Hematopoietic multipotent progenitor cell treated with erythropoietin and hydrocortisone succinate and interleukin-3 and kit ligand, for 6 days (in vitro differentiated cells): ENCODE measurements around the gene GPR137C.

ENCODE experiments used
- DNase-seq: peaks from one replicate; pipeline ENCODE4 v3.0.0-alpha.2; 2015

GPR137C gene

DNA sequence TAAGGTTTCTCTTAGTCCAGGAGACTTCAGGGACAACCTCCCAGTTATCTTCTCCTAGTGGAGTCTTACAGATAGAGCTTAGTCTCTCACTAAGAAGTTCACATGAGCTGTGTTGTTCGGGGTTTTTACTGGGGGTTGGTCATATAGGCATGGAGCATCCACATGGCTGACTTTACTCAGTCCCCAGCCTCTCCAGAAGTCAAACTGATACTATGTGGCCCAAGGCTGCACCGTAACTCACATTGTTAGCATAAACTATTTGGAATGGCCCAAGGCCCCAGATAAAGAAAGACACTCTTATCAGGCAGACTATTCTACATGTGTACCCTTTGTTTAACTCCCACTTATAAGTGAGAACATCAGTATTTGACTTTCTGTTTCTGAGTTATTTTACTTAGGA, 23.2 kb downstream of the GPR137C start:
- DNase-seq = no peak

DNA sequence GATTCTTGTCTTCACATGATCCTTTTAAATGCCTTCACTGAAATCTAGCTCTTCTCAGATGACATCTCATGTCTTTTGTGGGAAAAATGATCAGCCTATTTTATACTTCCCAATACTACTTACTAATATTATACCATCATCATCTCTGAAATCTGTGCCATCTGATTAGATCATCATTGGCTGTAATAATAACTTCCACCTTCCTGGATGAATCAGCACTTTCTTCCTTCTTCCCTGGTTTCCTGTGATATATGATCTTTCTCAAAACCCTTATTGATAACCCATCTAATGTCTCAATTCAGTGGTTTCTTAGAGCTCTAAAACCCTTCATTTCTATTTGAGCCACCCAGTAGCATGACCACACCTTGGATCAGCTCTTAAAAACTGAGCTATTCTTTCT, 30.9 kb downstream of the GPR137C start:
- DNase-seq = no peak

DNA sequence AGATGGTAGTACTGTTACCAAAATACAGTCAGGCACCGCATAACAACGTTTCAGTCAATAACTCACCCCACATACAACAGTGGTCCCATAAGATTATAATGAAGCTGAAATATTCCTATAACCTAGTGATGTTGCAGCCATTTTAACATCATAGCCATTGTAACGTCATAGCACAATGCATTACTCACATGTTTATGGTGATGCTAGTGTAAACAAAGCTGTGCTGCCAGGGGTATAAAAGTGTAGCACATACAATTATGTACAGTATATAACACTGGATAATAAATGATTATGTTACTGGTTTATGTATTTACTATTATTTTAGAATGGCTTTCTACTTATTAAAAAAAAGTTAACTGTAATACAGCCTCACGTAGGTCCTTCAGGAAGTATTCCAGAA, 37.0 kb downstream of the GPR137C start:
- no peak for DNase-seq

DNA sequence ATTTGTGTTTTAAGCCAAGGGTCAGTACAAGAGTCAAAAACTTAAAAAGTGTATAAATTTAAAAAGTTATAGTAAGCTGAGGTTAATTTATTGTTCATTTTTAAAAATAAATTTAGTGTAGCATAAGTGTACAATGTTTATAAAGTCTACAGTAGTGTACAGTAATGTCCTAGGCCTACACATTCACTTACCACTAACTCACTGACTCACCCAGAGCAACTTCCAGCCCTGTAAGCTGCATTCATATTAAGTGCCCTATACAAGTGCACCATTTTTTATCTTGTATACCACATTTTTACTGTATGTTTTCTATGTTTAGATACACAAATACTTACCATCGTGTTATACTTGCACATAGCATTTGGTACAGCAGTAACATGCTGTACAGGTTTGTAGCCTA, 37.7 kb downstream of the GPR137C start:
- no peak for DNase-seq

DNA sequence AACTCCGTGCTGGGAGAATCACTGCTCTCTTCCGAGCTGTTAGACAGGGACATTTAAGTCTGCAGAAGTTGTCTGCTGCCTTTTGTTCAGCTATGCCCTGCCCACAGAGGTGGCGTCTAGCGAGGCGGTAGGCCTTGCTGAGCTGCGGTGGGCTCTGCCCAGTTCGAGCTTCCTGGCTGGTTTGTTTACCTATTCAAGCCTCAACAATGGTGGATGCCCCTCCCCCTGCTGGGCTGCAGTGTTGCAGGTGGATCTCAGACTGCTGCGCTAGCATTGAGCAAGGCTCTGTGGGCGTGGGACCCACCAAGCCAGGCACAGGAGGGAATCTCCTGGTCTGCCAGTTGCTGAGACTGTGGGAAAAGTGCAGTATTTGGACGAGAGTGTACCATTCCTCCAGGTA, 43.7 kb downstream of the GPR137C start:
- DNase-seq = no peak

DNA sequence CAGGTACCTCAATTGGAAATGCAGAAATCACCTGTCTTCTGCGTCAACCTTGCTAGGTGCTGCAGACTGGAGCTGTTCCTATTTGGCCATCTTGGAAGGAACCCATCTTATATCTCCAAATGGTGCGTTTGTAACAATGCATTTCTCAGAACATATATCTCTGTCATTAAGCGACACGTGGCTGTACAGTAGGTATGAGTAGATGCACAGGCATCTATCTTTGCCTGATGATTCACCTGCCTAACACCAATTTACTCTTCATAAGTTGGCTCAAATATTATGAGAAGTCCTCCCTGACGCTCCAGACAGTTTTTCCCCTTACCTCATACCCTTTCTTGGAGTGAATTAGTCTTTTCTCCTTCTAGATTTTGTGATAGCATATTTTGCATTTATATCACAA, 44.2 kb downstream of the GPR137C start:
- DNase-seq = no peak

DNA sequence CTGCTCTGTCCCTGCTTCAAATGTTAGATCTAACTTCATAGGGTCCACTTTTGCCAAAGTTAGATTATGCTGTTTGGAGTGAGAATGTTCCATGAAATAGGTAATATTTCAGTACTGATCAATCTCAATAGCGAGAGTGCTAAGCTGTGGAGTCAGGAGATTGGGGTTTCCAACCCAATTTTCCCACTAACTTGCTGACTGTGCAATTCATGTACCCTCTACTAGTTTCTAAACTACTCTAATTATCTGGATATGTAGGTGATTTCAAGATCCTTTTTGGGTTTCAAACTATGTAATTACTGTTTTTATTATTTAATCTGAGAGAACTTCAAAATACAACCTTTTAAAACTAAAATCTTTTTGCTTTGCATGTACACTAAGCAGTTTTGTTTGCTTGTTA, 45.9 kb downstream of the GPR137C start:
- DNase-seq = no peak

DNA sequence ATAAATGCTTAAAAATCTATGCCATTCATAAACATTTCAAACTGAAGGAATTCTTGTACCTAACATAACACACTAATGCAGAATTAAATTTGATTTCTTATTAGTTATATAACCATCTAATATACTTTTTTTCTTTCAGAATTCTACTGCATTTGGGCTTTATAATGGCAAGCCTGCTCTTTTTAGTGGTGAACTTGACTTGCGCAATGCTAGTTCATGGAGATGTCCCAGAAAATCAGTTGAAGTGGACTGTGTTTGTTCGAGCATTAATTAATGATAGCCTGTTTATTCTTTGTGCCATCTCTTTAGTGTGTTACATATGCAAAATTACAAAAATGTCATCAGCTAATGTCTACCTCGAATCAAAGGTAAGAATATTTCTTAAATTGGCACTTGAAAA, 47.3 kb downstream of the GPR137C start:
- no peak for DNase-seq

DNA sequence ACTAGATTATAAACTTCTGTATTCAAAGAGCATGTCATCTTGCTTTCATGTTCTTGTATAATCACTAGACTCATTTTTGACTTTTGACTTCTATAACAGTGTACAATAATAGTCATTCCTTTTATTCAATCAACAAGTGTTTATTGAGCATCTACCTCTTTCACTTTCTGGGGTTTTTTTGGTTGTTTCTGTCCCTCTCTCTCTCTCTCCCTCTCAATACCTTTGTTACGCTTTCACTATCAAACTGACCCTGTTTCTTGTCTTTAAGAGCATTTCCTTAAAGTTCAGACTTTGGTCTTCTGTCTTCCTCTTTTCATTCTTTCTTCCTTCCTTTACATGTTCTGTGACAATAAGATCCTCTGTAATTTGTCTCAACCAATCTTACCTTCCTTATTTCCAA, 49.5 kb downstream of the GPR137C start:
- peak; percentile 4 for DNase-seq

DNA sequence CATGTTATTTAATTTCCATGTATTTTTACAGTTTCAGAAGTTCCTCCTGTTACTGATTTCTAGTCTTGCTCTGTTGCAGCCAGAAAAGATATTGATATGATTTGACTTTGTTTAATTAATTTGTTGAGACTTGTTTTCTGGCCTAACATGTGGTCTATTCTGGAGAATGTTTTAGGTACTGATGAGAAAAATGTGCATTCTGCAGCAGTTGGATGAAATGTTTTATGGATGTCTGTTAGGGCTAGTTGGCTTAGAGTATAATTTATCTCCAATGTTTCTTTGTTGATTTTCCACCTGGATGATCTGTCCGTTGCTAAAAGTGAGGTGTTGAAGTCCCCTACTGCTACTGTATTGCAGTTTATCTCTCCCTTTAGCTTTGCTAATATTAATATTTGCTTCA, 54.4 kb downstream of the GPR137C start:
- no peak for DNase-seq

DNA sequence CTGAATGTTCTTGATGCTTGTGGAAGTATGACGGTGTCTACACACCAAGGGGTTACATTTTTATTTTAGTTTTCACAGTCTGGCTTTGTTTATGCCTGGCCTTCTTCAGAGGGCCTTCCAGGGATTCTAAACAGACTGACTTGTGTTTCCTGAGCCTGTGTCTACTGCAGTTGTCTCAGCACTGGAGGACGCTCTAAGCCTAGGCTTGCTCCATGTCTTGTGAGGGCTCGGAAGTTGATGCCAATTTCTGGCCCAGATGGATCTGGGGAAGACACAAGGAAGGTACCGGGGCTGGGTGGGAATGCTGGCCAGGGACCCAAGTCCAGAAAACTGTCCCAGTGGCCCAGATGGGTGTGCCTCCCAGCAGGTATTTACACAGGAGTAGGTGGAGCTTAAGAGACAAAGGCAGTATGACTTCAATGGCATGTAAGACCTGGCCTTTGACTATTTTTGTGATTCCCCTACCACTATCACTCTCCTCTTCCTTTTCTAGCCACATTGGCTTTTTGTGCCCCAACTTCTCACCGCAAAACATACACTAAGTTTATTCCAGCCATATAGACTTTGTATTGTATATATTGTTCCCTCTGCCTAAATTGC, 56.9 kb downstream of the GPR137C start:
- no peak for DNase-seq

DNA sequence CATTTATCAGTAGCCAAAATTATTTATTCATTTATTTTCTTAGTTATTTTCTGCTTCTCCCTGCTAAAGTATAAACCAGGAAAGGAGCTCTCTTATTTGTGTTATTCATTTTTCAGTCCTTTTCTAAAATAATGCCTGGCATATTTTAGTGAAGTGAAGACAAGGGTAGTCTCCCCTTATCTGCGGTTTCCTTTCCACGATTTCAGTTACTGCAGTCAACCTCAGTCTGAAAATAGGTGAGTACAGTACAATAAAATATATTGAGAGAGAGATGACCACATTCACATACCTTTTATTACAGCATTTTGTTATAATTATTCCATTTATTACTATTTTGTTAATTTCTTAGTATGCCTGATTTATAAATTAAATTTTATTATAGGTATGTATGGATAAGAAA, 57.6 kb downstream of the GPR137C start:
- no peak for DNase-seq

DNA sequence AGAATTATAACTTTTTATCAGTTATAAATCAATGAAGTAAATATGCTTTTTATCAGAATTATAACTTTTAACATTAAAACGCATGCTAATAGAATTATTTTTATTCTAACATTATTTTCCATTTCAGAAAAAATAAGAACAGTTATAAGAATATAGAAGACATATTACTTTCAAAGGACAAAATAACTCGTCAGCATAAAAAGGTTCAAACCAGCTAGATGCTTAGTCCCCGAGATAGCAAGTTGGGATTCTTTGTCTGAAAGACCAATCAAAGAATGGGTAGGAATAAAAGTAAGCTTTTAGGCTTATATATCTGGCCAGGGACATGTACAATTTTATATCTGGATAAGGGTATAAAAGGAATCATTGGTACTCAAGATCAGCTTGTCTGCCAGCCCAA, 66.0 kb downstream of the GPR137C start:
- no peak for DNase-seq

DNA sequence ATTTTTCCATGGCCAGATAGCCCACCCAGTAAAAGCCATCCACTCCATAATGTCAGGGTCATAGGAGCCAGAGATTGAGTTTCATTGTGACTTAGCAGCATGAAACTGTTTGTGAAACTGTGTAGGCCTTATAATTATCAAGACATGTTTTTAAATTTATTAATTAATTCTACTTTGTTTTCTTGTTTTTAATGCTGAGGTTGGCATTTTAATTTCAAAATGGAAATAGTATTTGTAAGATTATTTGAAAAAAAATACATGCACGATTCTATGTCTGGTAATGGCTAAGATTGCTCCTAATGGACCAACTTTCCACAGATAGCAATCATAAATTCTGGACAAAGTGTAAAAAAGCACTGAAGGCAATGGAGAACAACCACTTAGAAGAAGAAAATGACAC, 67.1 kb downstream of the GPR137C start:
- no peak for DNase-seq

DNA sequence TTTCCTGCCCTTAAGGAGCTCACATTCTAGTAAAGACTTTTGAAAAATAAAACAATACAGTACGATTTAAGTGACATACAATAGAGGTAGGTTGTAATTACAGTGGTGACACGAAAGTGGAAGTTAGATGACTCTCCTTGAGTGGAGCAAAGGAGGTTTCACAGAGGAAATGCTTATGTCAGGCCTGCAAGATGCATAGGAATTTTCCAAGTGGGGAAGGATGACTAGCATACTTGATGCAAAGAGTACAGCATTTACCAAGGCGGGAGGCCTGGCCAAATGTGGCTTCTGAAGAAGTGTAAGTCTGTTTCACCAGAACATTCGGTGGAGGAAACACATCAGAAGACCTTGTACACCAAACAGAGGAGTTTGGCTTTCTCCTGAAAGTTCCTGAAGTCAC, 87.5 kb downstream of the GPR137C start:
- no peak for DNase-seq

DNA sequence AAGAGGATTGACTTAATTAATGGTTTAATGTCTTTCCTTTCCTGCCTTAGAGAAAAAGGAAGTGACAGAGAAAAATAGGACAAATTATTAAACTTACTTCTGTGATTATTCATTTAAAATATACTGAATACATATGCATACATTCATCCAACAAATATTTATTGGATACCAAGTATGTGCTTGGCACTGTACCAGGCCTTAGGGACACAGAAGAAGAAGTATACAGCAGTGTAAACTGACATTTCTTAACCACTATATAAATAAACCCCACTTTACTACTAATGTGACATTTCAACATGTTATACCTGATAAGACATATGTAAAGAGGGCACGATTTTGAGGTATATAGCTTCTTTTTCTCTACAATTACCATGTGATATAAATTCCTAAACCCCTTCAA, 89.1 kb downstream of the GPR137C start:
- DNase-seq = no peak

DNA sequence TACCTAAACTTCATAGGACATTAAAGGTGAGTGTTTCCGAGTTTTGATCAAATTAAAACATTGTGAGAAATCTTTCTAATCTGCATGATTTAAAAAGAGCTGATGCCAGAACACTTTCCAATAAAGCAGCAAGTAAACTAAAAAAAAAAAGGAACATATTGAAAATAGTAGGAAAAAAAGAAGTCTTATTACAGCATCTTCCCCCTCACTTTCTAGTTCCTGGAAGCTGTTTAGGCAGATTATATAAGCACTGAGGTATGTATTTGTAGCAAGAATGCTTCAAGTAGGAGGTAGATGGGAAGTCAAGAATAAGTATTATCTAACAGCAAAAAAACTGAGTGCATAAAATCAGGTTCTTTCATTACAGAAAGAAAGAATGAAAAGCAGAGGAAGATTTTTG, 96.9 kb downstream of the GPR137C start:
- DNase-seq = no peak

DNA sequence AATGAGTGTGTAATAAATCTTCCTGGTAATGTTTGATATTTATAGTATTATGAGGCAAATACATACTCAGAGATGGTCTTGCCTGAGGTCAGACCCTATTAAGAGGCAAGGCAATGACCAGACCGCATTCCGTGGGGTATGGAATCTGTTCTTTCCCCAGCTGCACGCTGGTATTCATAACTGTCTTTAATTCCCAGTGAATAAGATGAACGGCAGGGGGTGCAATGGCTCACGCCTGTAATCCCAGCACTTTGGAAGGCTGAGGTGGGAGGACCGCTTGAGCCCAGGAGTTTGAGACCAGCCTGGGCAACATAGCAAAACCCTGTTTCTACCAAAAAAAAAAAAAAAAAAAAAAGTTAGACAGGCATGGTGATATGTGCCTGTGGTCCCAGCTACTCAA, 98.1 kb downstream of the GPR137C start:
- no peak for DNase-seq

DNA sequence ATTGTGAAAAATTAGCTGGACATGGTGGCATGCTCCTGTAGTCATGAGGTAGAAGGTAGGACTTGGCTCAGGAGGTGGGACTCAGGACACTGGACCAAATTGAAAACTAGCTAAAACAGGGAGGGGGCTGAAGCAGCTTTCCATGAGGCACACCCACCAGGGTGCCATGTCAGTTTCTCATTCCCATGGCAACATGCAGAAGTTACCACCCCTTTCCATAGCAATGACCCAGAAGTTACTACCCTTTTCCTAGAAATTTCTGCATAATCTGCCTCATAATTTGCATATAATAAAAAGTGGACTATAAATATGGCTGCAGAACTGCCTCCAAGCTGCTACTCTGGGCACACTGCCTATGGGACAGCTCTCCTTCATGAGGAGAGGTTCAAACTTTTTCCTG, 104.3 kb downstream of the GPR137C start:
- no peak for DNase-seq

DNA sequence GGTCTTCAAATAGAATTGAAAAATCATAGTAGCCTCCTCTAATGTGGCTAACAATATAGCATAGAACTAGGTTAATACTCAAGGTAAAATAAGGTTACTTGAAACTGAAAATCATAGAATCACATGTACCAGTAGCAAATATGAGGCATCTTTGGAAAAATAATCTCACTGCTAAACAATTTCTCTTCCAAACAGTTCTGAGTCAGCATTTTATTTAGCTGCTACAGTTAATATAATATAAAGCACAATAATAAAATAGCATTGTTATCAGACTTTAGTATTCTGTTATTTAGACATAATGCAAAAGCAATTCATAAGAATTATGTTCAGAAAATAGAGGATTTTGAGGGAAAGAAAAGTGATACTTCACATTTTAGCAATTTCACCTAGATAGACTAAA, 107.7 kb downstream of the GPR137C start:
- DNase-seq = no peak

DNA sequence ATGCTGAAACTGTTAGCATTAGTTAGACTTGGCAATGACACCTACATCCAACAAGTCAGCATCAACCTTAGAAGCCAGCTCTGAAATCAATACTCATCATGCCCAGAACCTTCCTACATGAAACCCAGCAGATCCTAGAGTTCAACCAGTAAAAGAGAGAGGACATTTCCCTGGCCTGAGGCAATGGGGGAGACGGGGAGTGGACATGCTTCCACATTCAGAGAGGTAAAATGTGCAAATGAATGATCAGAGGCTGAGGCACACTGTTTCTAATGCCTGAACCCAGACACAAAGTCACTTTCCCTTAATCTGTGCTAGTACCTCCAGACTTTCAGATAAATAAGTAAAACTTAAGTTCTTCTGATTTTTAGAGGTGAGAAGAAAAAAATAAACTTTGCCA, 108.2 kb downstream of the GPR137C start:
- no peak for DNase-seq

DNA sequence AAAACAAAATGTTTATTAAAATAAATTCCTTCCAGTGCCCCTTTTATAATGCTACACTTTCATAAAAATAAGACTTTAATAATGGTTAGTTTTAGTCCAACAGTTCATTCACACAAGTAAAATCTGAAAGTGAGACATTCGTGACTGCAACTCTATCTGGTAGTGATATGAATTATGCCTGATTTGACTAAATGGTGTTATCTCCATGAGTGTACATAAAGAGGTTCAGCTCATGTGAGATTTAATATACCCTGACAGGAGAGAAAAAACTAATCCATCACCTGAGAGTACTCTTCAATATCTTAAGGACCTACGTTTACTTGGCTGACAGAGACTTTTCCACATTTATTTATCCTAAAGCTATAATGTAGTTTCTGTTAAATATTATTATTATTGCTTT, 108.7 kb downstream of the GPR137C start:
- DNase-seq = no peak

DNA sequence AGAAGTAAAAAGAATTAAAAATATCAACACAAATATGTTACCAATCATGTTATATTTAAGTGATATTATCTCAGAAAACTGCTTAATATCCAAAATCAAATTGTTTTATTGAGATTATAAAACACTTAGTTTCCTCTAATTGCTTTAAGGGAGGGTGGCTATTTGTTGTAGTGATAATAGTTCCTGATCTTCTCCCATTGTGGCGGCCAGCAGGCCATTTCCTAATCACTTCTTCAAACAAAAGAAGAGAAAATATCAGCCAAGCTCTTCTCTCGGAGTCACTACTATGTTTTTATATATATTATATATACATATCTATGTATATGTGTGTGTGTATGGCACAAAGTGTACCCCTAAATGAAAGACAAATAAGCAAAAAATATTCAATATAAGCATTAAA, 111.2 kb downstream of the GPR137C start:
- no peak for DNase-seq

DNA sequence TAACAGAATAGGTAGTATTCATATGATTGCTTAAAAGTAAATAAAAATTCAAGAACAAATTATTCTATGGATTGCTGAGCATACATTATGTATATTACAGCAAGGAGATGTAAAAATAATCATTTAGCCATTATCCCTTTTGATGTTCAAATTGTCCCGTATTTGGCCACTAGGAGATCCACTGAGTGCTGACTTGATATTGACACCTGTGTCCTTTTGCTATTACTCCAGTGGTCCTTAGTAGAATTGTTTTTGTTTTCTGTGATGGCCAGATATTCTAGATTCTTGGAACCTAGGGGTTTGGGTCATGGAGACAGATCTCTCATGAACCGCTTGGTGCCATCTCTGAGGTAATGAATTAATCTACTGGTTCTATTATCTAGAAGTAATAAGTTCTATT, 126.0 kb downstream of the GPR137C start:
- peak; percentile 56 for DNase-seq

DNA sequence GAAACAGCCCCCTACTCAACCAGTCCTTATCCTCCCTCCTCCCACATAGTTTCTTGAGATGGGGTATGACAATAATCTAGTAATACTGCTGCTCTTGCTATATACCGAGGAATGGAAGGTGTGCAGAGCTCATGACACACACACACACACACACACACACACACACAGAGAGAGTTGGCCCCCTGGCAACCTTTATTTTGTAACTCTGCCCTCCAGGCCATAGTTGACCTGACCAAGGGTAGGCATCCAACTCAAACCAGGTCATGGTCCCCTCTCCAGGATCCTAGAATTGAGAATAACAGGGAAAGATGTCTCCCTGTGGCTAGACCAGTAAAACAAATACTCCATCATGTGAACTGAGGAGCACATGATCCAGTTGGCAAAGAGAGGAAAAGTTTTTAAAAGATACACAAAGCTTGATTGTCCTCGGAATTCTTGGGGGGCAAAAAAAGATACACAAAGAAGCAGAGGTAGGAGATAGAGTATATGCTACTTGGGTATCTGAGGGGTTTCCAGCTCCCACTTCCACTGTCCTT, 131.4 kb downstream of the GPR137C start:
- no peak for DNase-seq

DNA sequence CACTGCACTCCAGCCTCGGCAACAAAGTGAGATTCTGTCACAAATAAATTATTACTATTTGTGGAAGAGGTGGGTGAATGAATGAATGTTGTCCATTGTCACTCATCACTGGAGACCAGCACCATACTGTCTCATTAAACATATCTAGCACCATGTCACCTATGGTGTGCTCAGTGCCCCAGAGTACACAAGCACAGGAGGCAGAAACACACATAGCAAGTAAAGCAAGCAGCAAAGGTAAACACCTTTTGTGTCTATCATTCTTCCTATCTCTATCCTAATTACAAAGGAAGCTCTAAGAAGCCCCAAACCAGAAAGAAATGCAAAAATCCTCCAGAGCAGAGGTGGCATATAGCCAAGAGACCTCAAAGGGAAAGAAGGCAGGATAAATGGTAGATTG, 133.5 kb downstream of the GPR137C start:
- DNase-seq = no peak
